H1 (cell line): ENCODE results near the gene SLC25A6. TPM values are rescaled to one million over a fixed set of nuclear protein-coding genes. Genes with fewer than 3 reads are reported as not detected.

ENCODE experiments used
- CHD7 ChIP-seq: fragments of 300-600 bp; sonication (generic); IDR thresholded peaks from 2 replicates; pipeline ENCODE4 v1.7.1; 2012; ENCODE audit warnings: low read length, moderate library complexity, mild to moderate bottlenecking, inconsistent platforms; ENCODE audit not compliant: insufficient replicate concordance
- polyA plus RNA-seq, 7 experiments: library from polyadenylated mRNA; depleted of rRNA in 3 of 7; stranded (reverse) in 5 of 7; unstranded in 2 of 7; fragments of >200 nt in 5 of 7; fragments of 200-250 nt in 2 of 7; gene quantifications; 1 replicate in 5 of 7; 2 replicates in 1 of 7; 4 replicates in 1 of 7; pipeline versions ENCODE4 v1.2.1 to v1.2.3, GENCODE V29; 2011 to 2013; ENCODE audit warnings: missing spikeins in 2 of 7, mixed read lengths in 2 of 7
- total RNA-seq: library from RNA; stranded (reverse); fragmentation: NEBNext Ultra II Directional; extraction: Animal tissue kit (Norgen Biotek cat#: 25700); gene quantifications from 2 replicates; pipeline ENCODE4 v1.2.1, GENCODE V29; 2021

The SLC25A6 gene
- total and polyA plus RNA-seq, 2 of the 8 experiments (the other 6 are each of a cell fraction or from before 2014, with no cell fraction given): 487 to 1,220 TPM

GRCh38 chrX:1380672-1381233, 11.2 kb downstream of the SLC25A6 start (continued):
- TF ChIP-seq CHD7: peak; percentile 10
